Measurements from ENCODE around the gene PGM2. TPM values are rescaled to one million over a fixed set of nuclear protein-coding genes. Genes with fewer than 3 reads are reported as not detected.

Gene PGM2
- total and polyA plus RNA-seq, 10 of the 15 experiments (the other 5 are each of a cell fraction or from before 2014, with no cell fraction given), result 11.9 to 41.7 (median 37.1) TPM

- peaks cover 18% of the 10 kb centered on the region for H3K4me1 ChIP-seq (ENCODE audit: control insufficient read depth, insufficient read depth, low read length)
- no TSS peak for BruUV-seq (replicated peaks)
- TF ChIP-seq BCL3 (IDR thresholded peaks at IDR 0.05; ENCODE audit: borderline replicate concordance, insufficient read depth, low read depth, low read length, poor library complexity, severe bottlenecking) (peak; percentile 22), MTA2 (IDR thresholded peaks at IDR 0.05; ENCODE audit: low read depth) (peak; percentile 66), RCOR1 (conservative IDR thresholded peaks at IDR 0.05; ENCODE audit: low read depth, low read length) (no peak), STAT3 (IDR thresholded peaks at IDR 0.05; ENCODE audit: low read depth, low read length) (no peak), PBX3 (IDR thresholded peaks at IDR 0.05; ENCODE audit: insufficient replicate concordance, low read depth, low read length) (peak; percentile 7), CREB1 (IDR thresholded peaks at IDR 0.05; ENCODE audit: low read depth) (peak; percentile 31; the same call in 1 of the 2 replicates), HDGF (IDR thresholded peaks at IDR 0.05) (no peak), IRF5 (IDR thresholded peaks at IDR 0.05; ENCODE audit: borderline replicate concordance) (no peak), TBL1XR1 (IDR thresholded peaks at IDR 0.05; ENCODE audit: low read depth, low read length) (peak; percentile 50; the same call in 1 of the 2 replicates), ZBED1 (IDR thresholded peaks at IDR 0.05; ENCODE audit: borderline replicate concordance) (peak; percentile 18; the same call in 1 of the 2 replicates), CBX5 (IDR thresholded peaks at IDR 0.05; ENCODE audit: low read depth) (no peak), NBN (IDR thresholded peaks at IDR 0.05) (peak; percentile 62; the same call in 1 of the 2 replicates), EP300 (IDR thresholded peaks at IDR 0.05; ENCODE audit: borderline replicate concordance in 1 of 2, control insufficient read depth in 1 of 2, low read depth in 2 of 2, low read length in 2 of 2) (peak in 1 of 2 experiments; percentile 70; a peak in 1 of 4 replicates), DPF2 (IDR thresholded peaks at IDR 0.05) (peak; percentile 70; the same call in 1 of the 2 replicates)
- TF ChIP-seq, protein P1, sequence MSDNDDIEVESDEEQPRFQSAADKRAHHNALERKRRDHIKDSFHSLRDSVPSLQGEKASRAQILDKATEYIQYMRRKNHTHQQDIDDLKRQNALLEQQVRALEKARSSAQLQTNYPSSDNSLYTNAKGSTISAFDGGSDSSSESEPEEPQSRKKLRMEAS (IDR thresholded peaks at IDR 0.05; ENCODE audit: low read depth, low read length), result no peak
Observed at GRCh38 chr4:37891260-37892159, 65.0 kb downstream of the PGM2 start.

More at GRCh38 chr4:37891260-37892159, 65.0 kb downstream of the PGM2 start:
- FAIRE-seq (peak; percentile 89), ATAC-seq (peak; percentile 69), DNase-seq (ENCODE audit: low read depth, low spot score) (peak; percentile 79)
- SMC1A ChIA-PET (ENCODE audit: uncharacterized antibody, unreplicated experiment), result interaction anchor here (0.6 to 2.8 kb wide), 12 partner anchors 12 to 1617 kb away, joined by 3 to 12 read pairs (median 4); partner anchors contain the start of gene PGM2
- WGBS (ENCODE audit: insufficient coverage, insufficient replicate concordance, low lambda C conversion rate, missing lambda C conversion rate), result 1% methylated on average over 29 of the region's 49 CpGs
- no peaks in the 10 kb centered on the region for H3K9me3 ChIP-seq (replicated peaks; ENCODE audit: control insufficient read depth, insufficient read depth, low read length)
- RAD21 ChIA-PET (ENCODE audit: unreplicated experiment), result interaction anchor here (0.6 to 3.8 kb wide), 15 partner anchors 30 to 492 kb away, joined by 3 to 29 read pairs (median 3); partner anchors contain the start of gene PGM2
- H3K27me3 ChIP-seq (replicated peaks in 1 of 2; ENCODE audit: control insufficient read depth in 2 of 2, insufficient read depth in 2 of 2, low read length in 1 of 2), result no peaks in the 10 kb centered on the region
- no peaks in the 10 kb centered on the region for H4K20me1 ChIP-seq (ENCODE audit: control insufficient read depth, insufficient read depth)
- H3K9ac ChIP-seq (ENCODE audit: control insufficient read depth, insufficient read depth, low read length), result peak overlapping the region; percentile 68
- in situ Hi-C loops (cut with MboI), result no loop called here
- intact Hi-C loops (cut with micrococcal nuclease; ENCODE audit: unreplicated experiment), result loop anchor here (1.0 to 10.0 kb wide), 6 partner anchors 65 to 1649 kb away; partner anchors contain the start of genes ARAP2 and PGM2
- H3K4me2 ChIP-seq (ENCODE audit: control insufficient read depth, insufficient read depth), result peak overlapping the region; percentile 82
- CTCF ChIA-PET, result interaction anchor here (0.6 to 1.9 kb wide), 13 partner anchors 9 to 298 kb away, joined by 3 to 7 read pairs (median 4); partner anchors contain the start of genes PGM2 and RELL1
- H3K4me3 ChIP-seq, result peak overlapping the region; percentile 59
- peak overlapping the region; percentile 71 for H2AFZ ChIP-seq (ENCODE audit: control insufficient read depth, low read depth, low read length)
- peak overlapping the region; percentile 70 for H3K27ac ChIP-seq (ENCODE audit: control insufficient read depth, insufficient read depth)
- POLR2A ChIA-PET, result interaction anchor here (0.5 to 2.7 kb wide), 11 partner anchors 11 to 1982 kb away, joined by 3 to 14 read pairs (median 3); partner anchors contain the start of gene PGM2
- no peaks in the 10 kb centered on the region; a peak in 1 of 4 replicates for H3K36me3 ChIP-seq (ENCODE audit: control insufficient read depth in 2 of 2, insufficient read depth in 2 of 2, low read length in 1 of 2)
- H3K79me2 ChIP-seq (ENCODE audit: control insufficient read depth, insufficient read depth, low read length), result peaks cover 21% of the 10 kb centered on the region
